ENCODE data around the gene AADACL3.

AADACL3 gene

GRCh38 chr1:12775443-12775842 is 59.5 kb downstream of the AADACL3 start:
- H3K27ac ChIP-seq, result no peak overlapping the region
- TF ChIP-seq, protein P1, sequence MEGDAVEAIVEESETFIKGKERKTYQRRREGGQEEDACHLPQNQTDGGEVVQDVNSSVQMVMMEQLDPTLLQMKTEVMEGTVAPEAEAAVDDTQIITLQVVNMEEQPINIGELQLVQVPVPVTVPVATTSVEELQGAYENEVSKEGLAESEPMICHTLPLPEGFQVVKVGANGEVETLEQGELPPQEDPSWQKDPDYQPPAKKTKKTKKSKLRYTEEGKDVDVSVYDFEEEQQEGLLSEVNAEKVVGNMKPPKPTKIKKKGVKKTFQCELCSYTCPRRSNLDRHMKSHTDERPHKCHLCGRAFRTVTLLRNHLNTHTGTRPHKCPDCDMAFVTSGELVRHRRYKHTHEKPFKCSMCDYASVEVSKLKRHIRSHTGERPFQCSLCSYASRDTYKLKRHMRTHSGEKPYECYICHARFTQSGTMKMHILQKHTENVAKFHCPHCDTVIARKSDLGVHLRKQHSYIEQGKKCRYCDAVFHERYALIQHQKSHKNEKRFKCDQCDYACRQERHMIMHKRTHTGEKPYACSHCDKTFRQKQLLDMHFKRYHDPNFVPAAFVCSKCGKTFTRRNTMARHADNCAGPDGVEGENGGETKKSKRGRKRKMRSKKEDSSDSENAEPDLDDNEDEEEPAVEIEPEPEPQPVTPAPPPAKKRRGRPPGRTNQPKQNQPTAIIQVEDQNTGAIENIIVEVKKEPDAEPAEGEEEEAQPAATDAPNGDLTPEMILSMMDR (conservative IDR thresholded peaks at IDR 0.05), result no peak
- no peak for TF ChIP-seq ZFX (IDR thresholded peaks at IDR 0.05)

- TF ChIP-seq, protein P1 (conservative IDR thresholded peaks at IDR 0.05), result no peak
- TF ChIP-seq ZFX (IDR thresholded peaks at IDR 0.05), result no peak
- H3K27ac ChIP-seq, result no peak overlapping the region
Observed at GRCh38 chr1:12776801-12777557, 61.1 kb downstream of the AADACL3 start.

Data from C4-2B (cell line).